Lower lobe of right lung (tissue), 2 donors: ENCODE measurements around the gene RTF2. TPM values are rescaled to one million over a fixed set of nuclear protein-coding genes. Genes with fewer than 3 reads are reported as not detected.

ENCODE experiments used
- ATAC-seq, 2 donors: fragments of 200-7000 bp; cut with Tn5 transposase; one replicate each; pipeline ENCODE4 v1.9.1; 2020 to 2022; ENCODE audit warnings: mild to moderate bottlenecking in 2 of 2, moderate library complexity in 2 of 2
- DNase-seq: peaks from one replicate; pipeline ENCODE4 v3.0.0-alpha.2; 2020
- H3K27ac ChIP-seq: fragments of 200-600 bp; one replicate; pipeline ENCODE4 v1.8.0; 2022
- H3K27me3 ChIP-seq: fragments of 200-600 bp; one replicate; pipeline ENCODE4 v1.8.0; 2022; ENCODE audit warnings: low read depth
- H3K36me3 ChIP-seq: fragments of 200-600 bp; one replicate; pipeline ENCODE4 v1.8.0; 2022; ENCODE audit warnings: mild to moderate bottlenecking
- H3K4me1 ChIP-seq: fragments of 200-600 bp; one replicate; pipeline ENCODE4 v1.8.0; 2022
- H3K4me3 ChIP-seq: fragments of 200-600 bp; one replicate; pipeline ENCODE4 v1.8.0; 2022; ENCODE audit warnings: mild to moderate bottlenecking
- H3K9me3 ChIP-seq: fragments of 200-600 bp; one replicate; pipeline ENCODE4 v1.8.0; 2022
- intact Hi-C: fragments of 100-400 bp; cut with DNase I; formaldehyde crosslinking; loops from one replicate; pipeline ENCODE4 v1.11.0; 2022
- total RNA-seq: library from RNA; stranded (reverse); fragmentation: NEBNext Ultra II Directional; extraction: Animal tissue kit (Norgen Biotek cat#: 25700); gene quantifications from one replicate; pipeline ENCODE4 v1.2.1, GENCODE V29; 2021
- TF ChIP-seq, protein P1 (sequence below): fragments of 200-600 bp; IDR thresholded peaks from one replicate; pipeline ENCODE4 v1.8.0; 2022; ENCODE audit warnings: antibody characterized with exemption, mild to moderate bottlenecking
- donor health status: DM: no; HTN: yes; CAD: no; lungs with severe emphysema.

The RTF2 gene
- total RNA-seq, 1 donor from 2014 or later: 68.6 TPM

GRCh38 chr20:56427797-56428196, 40.6 kb upstream of the RTF2 start:
- peaks cover 69% of the 10 kb centered on the region for H3K4me1 ChIP-seq
- ATAC-seq: no peak
- intact Hi-C loops: no loop called here

DNA sequence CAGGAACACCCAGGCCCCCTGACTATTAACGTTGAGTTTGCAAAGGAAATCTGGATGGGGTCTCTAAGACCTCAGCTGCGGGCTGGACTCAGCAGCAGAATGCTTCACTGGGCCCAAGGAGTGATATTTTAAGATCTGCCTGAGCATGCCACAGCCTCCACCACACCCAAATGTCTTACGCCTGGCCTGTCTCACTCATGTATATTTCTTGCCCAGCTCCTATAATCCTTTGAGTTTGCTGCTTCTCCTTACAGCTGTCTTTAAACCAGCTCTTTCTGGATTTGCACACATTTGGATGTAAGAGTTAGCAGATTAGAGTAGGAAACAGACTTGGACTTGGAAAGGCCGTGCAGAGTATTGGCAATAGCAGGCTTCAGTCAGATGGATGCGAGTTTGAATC, 40.0 kb upstream of the RTF2 start:
- Histone ChIP-seq H3K27me3 (no peaks in the 10 kb centered on the region), H3K27ac (peak overlapping the region; percentile 47), H3K9me3 (no peaks in the 10 kb centered on the region), H3K4me3 (no peak overlapping the region), H3K4me1 (peaks cover 69% of the 10 kb centered on the region), H3K36me3 (peaks cover 4% of the 10 kb centered on the region)
- TF ChIP-seq, protein P1, sequence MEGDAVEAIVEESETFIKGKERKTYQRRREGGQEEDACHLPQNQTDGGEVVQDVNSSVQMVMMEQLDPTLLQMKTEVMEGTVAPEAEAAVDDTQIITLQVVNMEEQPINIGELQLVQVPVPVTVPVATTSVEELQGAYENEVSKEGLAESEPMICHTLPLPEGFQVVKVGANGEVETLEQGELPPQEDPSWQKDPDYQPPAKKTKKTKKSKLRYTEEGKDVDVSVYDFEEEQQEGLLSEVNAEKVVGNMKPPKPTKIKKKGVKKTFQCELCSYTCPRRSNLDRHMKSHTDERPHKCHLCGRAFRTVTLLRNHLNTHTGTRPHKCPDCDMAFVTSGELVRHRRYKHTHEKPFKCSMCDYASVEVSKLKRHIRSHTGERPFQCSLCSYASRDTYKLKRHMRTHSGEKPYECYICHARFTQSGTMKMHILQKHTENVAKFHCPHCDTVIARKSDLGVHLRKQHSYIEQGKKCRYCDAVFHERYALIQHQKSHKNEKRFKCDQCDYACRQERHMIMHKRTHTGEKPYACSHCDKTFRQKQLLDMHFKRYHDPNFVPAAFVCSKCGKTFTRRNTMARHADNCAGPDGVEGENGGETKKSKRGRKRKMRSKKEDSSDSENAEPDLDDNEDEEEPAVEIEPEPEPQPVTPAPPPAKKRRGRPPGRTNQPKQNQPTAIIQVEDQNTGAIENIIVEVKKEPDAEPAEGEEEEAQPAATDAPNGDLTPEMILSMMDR: no peak
- no peak for DNase-seq
- intact Hi-C loops: no loop called here
- ATAC-seq: no peak

More at GRCh38 chr20:56427797-56428196, 40.6 kb upstream of the RTF2 start:
- H3K36me3 ChIP-seq: peaks cover 4% of the 10 kb centered on the region
- no peak for DNase-seq
- peak overlapping the region; percentile 7 for H3K27ac ChIP-seq
- H3K27me3 ChIP-seq: no peaks in the 10 kb centered on the region
- TF ChIP-seq, protein P1: no peak
- H3K9me3 ChIP-seq: no peaks in the 10 kb centered on the region
- H3K4me3 ChIP-seq: no peak overlapping the region

DNA sequence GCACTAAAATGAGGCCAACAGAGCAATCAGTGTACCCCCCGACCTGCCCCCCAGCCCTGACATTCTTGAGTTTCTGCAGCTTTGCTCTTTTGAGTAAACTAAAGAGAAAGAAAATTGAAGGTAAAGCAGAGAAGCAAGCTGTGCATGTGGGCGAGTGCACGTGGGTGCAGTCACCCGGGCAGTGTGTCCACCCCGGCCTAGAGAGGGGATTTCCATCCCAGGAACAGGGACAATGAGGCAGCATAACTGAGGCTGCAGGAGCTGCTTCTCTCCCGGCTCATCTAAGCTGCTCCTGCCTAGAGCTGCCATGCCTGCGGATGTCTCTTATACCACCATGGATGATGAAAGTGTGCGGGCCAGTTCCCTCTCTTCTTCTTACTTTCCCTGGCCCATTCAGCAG, 39.5 kb upstream of the RTF2 start:
- no peaks in the 10 kb centered on the region for H3K9me3 ChIP-seq
- H3K36me3 ChIP-seq: peaks cover 4% of the 10 kb centered on the region
- intact Hi-C loops: no loop called here
- no peaks in the 10 kb centered on the region for H3K27me3 ChIP-seq
- DNase-seq: no peak
- peaks cover 69% of the 10 kb centered on the region for H3K4me1 ChIP-seq
- H3K27ac ChIP-seq: peak overlapping the region; percentile 47
- no peak overlapping the region for H3K4me3 ChIP-seq
- no peak for ATAC-seq
- TF ChIP-seq, protein P1: no peak

DNA sequence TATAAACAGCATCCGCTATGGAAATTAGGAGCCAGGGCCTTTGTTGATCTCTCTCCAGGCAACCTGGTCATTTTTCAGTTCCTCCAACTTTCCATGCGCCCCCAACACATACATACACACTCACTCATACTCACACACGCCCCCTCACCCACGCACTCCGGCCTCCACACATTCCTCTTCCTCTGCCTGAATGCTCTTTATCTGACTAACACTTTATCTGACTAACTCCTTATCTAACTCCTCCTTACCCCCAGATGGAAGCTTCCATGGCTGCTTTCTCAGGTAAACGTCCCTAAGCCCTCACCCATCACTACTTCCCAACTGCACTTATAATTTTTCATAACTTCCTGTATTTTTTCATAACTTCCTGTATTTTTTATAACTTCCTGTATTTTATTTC, 38.9 kb upstream of the RTF2 start:
- intact Hi-C loops: no loop called here
- Histone ChIP-seq H3K27ac (peak overlapping the region; percentile 47), H3K9me3 (no peaks in the 10 kb centered on the region), H3K36me3 (peaks cover 4% of the 10 kb centered on the region), H3K27me3 (no peaks in the 10 kb centered on the region), H3K4me3 (no peak overlapping the region), H3K4me1 (peaks cover 67% of the 10 kb centered on the region)
- no peak for DNase-seq
- peak; percentile 6 to 20 for ATAC-seq
- TF ChIP-seq, protein P1: no peak

DNA sequence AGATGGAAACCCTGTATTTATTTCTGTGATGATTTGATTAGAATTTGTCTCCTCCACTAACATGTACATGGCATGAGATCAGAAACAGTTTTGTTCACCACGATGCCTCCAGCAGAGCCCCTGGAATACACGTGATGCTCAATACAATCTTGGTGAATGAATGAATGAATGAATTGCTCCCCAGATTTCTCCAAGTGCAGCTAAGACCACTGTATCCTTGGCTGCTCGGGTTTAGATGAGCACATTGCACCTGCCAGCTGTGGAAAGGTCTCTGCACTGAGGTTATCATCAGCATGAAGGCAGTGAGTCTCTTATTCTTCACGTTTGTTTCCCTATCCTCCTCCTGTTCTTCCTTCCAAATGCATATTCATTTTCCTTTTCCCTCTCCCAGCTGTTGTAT, 38.5 kb upstream of the RTF2 start:
- Histone ChIP-seq H3K9me3 (no peaks in the 10 kb centered on the region), H3K4me3 (no peak overlapping the region), H3K4me1 (peaks cover 62% of the 10 kb centered on the region), H3K36me3 (peaks cover 4% of the 10 kb centered on the region), H3K27me3 (no peaks in the 10 kb centered on the region), H3K27ac (peak overlapping the region; percentile 47)
- TF ChIP-seq, protein P1: no peak
- DNase-seq (no peak), ATAC-seq (no peak)
- intact Hi-C loops: no loop called here

DNA sequence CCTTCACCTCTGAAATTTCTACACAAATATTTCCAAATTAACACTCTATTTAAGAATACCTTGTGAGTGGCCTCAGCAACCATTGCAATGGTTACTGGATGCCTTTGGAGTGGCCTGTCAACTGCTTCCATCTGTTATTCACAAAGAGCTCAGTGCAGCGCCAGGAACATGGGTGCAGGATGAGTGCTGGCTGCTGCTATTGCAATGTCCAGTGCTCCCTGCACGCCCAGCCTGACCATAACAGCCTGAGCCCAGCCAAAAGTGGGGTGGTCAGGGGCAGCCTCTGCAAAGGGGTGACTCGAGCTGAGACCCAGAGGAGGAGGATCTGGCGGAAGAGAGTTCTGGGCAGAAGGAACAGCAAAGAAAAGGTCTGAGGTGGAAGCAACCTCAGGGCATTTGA, 38.0 kb upstream of the RTF2 start:
- Histone ChIP-seq H3K4me1 (peaks cover 65% of the 10 kb centered on the region), H3K4me3 (no peak overlapping the region), H3K27me3 (no peaks in the 10 kb centered on the region), H3K36me3 (peaks cover 4% of the 10 kb centered on the region), H3K9me3 (no peaks in the 10 kb centered on the region), H3K27ac (peak overlapping the region; percentile 47)
- ATAC-seq (peak; percentile 59 to 73), DNase-seq (peak; percentile 51)
- intact Hi-C loops: no loop called here
- TF ChIP-seq, protein P1: no peak
